Fibroblast of skin of right quadriceps (primary cell): ENCODE measurements around the gene GPBP1.
"Not testable (repeated sequence)": the region's sequence is repeated elsewhere in the genome, so short reads cannot be mapped to it uniquely, and the experiment has no call there.

Experiments used
- DNase-seq: peaks from one replicate; pipeline ENCODE4 v3.0.0-alpha.2; 2013

GPBP1 gene

DNA sequence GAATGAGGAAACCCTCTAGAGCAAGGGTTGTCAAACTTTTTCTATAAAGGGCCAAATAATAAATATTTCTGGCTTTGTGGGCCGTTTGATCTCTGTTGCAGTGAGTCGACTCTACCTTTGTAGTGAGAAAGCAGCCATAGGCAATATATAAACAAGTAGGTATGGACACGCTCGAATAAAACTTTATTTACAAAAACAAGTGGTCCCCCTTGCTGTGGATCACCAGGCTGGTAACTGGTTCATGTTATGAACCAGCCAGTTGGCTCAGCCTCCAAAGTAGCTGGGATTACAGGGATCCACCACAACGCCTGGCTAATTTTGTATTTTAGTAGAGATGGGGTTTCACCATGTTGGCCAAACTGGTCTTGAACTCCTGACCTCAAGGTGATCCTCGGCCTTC, 118.5 kb downstream of the GPBP1 start:
- no peak for DNase-seq

DNA sequence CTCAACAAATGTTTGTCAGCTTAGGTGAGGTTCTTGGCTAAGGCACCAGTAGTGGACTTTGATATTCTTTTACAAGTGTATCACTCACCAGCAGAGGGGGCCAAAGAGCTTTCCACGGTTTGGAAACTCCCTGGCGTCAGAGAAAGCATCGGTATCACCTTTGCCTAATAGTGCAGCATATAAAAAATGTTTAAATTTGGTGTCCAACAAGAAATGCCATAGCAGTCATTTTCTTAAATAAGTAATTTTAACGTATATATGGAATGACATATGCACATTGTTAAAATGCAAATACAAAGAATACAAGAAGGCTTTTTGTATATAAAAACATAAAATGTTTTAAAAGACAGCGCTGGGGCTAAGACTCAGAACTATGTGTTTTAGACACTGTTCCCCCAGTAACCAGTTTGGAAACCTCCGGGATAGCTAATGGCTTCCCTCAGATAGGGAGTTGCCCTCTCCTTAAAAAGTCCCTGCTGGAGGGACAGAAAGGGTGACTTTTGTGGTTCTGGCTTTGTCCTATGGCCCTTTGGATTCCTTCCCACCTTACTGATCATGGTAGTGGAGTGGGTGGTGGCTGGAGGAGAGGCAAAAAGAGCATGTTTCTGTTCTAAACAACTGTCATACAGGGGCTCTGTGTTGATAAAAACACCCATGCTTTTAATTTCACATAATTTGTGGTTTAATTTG, 124.6 kb downstream of the GPBP1 start:
- DNase-seq = peak; percentile 75

DNA sequence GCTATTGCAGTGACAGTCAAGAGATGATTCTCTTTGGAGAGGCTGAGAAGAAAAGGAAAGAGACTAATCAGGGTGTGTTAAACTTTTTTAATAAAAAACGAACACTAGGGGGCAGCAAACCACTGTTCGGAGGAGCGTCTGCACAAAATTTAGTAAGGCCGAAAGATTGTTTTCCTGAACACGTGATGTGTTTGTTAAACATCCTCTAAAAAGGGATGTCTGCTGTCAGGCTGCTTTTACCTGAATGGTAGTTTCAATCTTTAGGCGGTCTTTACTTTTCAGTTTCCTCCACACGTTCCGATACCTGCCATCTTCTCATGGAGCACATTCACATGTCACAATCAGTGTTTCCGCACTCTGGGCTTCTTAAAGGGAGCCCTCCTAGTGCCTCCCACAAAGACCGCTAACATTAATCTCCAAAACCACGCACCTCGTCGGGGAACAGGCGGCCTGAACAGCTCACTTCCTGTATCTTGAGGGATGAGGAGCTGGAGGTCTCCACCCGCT, 125.2 kb downstream of the GPBP1 start:
- DNase-seq = peak; percentile 84

DNA sequence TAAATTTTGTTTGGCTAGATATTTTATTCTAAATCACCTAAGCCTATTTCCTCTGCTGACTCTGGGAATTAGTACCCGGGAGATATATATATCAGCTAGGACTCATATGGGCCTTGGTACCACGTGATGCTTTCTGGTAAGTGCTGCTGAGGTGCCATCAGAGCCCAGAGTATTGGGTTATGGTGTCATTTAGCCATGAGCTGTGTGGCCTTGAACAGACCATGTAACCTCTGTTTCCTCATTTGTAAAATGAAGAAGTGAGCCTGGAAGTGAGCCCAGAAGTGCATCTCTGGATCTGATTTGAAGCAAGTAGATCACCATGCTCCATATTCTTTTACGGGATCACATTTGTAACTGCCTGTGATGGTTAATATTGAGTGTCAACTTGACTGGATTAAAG, 126.1 kb downstream of the GPBP1 start:
- no peak for DNase-seq

DNA sequence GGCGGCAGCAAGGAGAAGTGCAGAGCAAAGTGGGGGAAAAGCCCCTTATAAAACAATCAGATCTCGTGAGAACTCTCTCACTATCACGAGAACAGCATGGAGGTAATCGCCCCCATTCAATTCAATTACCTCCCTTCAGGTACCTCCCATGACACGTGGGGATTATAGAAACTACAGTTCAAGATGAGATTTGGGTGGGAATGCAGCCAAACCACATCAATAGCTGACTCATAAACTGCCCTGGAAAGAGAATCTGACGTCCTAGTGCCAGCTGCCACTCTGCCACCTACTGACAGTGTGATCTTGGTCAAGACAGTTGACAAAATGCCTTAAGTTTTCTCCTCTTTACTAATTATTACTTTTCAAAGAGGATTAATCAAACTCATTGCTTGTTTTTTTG, 128.3 kb downstream of the GPBP1 start:
- peak; percentile 40 for DNase-seq

DNA sequence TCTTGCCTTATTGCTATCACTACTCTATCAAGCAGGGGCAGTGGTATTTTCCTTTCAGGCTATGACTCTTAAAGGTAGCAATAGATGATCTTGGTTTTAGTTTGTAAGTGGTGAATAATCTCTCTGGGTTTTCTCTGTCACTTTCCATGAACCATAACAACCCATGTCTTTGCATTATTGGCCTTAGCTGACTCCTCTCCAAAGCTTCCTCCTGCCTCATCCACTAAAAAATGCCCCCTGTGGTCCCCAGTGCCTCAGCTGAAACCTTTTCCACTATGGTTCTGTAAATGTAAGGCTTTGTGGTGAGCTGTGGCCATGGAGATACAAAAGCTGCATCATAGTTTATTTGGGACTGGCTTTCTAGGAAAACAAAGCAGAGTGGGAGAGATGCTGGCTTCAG, 128.8 kb downstream of the GPBP1 start:
- DNase-seq = peak; percentile 43

DNA sequence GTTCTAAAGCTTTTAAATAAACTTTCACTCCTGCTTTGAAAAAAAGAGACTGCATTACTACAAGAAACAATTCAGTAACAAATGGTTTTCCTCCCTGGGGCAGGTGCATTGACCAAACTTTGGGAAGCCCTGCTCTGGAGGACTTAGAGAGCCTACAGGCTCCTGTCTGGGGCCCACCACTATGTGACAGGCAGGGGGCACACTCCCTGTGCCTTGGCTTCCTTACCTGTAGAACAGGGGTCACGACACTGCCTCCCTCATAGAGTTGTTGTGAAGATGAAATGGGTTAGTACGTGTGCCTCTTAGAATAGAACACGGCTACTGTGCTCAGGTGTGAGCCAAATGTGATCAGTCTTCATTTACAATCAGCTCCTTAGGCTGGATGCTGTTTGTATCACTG, 130.1 kb downstream of the GPBP1 start:
- DNase-seq = no peak

DNA sequence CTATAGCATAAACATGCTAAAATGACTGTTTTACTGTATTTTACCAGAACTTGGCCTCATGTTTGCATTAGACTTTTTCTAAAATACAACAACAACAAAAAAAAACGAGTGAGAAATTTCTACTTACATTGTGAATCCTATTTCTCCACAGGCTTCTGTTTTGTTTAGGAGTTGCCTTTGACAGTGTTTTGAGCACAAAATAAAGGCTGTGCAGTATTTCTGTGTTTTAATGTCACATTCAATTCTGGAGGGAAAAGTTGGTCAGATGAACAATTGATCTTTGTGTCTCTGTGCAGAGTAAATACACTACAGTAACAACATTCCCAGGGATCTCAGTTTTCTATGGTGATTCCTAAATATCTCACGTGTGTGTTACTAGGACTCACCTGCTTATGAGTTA, 131.1 kb downstream of the GPBP1 start:
- DNase-seq = no peak

DNA sequence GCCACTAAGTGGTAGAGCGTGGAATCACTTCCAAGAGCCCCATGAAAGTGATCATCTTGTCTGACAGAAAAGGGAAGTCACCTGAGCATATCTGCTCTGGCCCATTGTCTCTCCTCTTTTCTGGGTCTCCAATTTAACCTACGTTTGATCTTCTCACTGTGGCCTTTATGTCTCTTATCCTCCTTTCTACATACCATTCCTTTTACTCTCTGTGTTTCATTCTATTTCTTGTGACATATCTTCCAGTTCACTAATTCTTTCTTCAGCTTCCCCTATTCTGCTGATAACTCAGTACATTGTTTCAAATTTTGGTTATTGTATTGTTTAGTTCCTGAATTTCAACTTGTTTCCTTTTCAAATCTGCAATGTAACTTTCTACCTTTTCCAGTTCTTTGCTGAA, 132.5 kb downstream of the GPBP1 start:
- DNase-seq = no peak

DNA sequence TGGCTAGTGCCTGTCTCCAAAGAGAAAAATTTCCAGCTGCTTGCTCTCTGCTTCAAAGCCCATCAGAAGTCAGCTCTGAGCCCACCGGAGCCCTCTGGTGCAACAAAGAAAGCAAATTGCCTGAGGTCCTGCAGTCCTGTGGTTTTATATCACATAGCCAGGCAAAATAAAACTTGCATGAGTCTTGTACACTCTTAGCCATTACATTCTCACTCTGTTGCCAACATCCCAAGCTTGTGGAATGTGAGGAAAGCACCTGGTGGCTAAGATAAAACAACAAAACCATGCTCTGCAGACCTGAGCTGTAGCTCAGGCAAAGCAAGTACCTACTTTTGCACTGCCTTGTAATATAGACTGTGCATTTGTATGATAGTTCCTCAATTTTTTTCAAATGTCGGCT, 133.7 kb downstream of the GPBP1 start:
- no peak for DNase-seq

DNA sequence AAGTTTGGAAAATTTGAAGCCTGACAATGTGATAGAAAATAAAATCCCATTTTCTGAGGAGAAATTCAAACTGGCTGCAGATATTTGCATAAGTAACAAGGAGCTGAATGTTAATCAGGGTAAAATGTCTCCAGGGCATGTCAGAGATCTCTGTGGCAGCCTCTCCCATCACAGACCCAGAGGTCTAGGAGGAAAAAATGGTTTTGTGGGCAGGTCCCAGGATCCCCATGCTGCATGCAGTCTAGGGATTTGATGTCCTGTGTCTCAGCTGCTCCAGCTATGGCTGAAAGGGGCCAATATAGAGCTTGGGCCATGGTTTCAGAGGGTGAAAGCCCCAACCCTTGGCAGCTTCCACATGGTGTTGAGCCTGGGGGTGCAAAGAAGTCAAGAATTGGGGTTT, 135.2 kb downstream of the GPBP1 start:
- not testable (repeated sequence) for DNase-seq

DNA sequence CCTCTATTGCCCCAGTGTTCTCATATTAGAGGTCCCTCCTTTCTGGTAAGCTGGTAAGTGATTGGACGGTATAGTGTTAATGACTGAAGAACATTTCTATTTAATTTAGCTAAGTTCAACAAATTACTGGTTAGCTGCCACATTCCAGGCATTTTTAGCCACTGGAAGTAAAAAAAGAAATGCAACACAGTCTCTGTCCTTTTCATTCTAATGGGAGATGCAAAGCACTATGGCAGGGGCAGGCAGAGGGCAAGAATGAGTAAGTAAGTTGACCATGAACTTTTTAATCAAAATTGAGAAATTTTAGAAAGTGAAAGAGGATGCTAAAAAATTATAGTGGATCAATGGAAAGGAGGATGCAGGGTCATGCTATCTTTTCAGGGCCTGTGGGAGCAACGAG, 137.4 kb downstream of the GPBP1 start:
- no peak for DNase-seq

DNA sequence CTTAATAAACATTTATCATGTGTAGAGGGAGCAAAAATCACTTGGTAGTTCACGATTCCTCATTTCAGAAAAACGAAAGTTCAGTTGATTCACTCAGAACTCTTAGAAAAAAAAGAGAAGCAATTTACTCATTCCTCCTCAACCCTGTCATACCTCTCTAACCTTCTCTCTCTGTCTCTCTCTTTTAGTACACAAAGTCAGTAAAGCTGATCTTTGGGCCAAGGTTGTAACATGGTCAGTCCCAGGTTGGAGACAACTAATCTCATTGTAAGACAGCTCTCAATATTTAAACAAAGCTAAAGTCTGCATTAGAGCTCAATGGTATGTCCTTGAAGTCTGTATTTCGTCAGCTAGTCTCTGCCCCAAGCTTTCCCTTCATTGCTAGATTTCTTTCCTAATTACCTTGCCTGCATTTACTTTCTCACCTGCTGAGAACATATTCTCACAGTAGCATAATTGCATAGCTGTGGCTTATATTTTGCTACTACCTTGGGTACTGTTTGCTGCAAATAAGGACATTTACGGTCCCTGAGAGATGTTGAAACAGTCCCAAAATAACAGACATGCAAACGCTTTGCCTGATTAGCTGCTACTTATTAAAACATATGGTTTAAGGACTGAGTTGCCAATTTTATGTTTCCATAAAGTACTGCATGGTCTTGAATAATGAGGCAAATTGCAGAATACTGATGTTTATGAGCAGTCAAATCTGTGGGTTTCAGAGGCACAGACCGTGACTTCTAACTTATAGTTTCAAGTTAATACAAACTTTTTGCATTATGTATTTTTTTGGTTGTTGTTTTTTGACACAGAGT, 138.3 kb downstream of the GPBP1 start:
- no peak for DNase-seq

DNA sequence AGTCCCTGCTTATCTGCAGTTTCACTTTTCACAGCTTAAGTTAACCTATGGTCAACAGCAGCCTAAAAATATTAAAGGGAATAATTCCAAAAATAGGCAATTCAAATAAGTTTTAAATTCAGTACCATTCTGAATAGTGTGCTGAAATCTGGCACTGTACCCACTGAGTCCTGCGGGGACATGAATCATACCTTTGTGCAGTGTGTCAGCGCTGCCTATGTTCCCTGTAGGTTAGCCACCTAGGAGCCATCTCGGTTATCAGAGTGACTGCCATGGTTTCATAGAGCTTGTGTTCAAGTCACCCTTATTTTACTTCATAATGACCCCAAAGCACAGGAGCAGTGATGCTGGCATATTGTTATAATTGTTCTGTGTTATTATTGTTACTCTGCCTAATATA, 139.9 kb downstream of the GPBP1 start:
- no peak for DNase-seq
